H7 (cell line): ENCODE data around the gene OR2K2. TPM values are rescaled to one million over a fixed set of nuclear protein-coding genes. Genes with fewer than 3 reads are reported as not detected.
"Not testable (repeated sequence)": the region's sequence is repeated elsewhere in the genome, so short reads cannot be mapped to it uniquely, and the experiment has no call there.

Experiments
- DNase-seq: peaks from one replicate; pipeline ENCODE4 v3.0.0; 2012
- H3K27me3 ChIP-seq: 2 replicates; pipeline ENCODE4 v1.6.0; 2011; ENCODE audit warnings: mild to moderate bottlenecking, low read length; ENCODE audit not compliant: control insufficient read depth, insufficient read depth
- H3K36me3 ChIP-seq: replicated peaks from 2 replicates; pipeline ENCODE4 v1.5.1; 2011; ENCODE audit warnings: low read length; ENCODE audit not compliant: control insufficient read depth, insufficient read depth
- H3K4me3 ChIP-seq: 2 replicates; pipeline ENCODE4 v1.5.1; 2011; ENCODE audit warnings: low read depth, mild to moderate bottlenecking, control low read depth, low read length, moderate library complexity; ENCODE audit not compliant: insufficient read depth
- total RNA-seq: library from RNA; depleted of rRNA; stranded (reverse); fragments of >200 nt; shearing (Covaris generic); gene quantifications from 2 replicates; pipeline ENCODE4 v1.2.3, GENCODE V29; 2014; rRNA removed

OR2K2 gene, protein sequence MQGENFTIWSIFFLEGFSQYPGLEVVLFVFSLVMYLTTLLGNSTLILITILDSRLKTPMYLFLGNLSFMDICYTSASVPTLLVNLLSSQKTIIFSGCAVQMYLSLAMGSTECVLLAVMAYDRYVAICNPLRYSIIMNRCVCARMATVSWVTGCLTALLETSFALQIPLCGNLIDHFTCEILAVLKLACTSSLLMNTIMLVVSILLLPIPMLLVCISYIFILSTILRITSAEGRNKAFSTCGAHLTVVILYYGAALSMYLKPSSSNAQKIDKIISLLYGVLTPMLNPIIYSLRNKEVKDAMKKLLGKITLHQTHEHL
- not detected in 2 replicates for total RNA-seq

DNA sequence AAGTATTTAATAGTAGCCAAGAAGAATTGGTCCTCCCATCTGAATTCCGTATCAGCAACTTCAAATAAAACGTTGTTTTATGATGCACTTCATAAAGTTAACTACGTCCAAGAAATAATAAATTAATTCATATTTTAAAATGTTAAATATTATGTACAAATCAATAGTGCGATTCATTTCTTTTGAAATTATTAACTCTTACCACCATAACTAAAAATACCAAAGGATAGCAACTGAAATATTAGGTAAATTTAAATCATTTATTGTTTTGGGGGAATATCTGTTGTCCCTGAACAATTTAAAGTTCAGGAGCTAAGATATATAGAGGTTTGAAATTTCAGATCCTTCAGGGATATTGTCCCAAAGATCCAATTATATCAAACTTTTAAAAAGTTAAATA is at the start of gene OR2K2:
Gene OR2K2 (minus strand): TSS at position 101 of the 400 bp plus-strand sequence. CDS start 1,791 bp downstream, outside the sequence.
- no peak for DNase-seq
- no peak within 1 kb of the TSS for H3K4me3 ChIP-seq

DNA sequence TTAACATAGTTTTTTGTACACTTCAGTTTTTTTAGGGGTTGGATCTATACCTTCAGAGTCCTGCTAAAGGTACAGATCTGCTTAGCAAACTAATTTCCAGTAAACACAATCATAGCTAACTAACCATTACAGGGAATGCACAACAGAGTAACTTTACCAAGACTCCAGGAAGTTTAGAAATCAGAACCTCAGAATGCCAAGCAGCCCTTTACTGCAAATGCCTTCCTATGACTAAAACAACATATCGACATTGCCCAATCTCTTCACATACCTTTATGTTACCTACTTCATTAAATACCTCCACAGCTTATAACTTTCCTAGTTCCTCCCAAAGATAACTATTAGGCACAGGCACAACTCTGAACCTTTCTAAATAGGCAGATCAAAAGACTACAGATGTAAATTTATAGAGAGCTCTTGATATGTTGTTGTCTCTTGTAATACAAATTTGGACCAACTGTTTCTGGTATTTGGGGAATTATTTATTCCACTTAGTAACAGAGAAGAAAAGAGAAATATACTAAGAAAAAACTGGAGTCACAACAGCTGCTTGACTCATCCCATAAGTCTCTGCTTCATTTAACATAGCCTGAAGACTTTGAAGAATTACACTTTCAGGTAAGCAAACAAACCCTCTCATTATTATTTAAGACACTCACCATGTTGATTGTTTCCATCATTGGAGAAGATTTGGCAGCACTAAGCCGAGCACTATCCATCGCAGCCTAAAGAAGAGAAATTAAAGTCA is 46.0 kb upstream of the OR2K2 start:
- H3K27me3 ChIP-seq, result no peaks in the 10 kb centered on the region
- DNase-seq, result no peak
- peaks cover 23% of the 10 kb centered on the region for H3K36me3 ChIP-seq
- no peak overlapping the region for H3K4me3 ChIP-seq

More for the DNA sequence above, at the start of gene OR2K2:
- no peaks in the 10 kb centered on the region for H3K36me3 ChIP-seq
- H3K27me3 ChIP-seq, result no peaks in the 10 kb centered on the region

DNA sequence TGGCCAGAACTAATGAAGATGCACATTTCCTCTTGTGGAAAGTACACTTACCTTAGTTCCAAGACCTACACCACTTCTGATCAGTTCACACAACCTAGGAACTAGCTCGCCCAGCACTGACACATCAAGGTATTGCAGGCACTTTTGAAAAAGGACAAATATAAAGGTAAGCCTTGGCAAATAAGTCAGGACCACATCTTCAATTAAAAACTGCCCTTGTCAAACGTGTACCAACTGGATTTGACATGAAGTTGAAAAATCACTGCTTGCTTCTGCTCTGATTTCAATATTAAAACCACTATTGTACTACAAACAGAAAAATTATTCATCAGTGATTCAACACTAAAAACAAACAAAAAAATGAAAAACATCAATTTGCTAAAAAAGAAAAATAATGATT is 45.0 kb upstream of the OR2K2 start:
- Histone ChIP-seq H3K4me3 (no peak overlapping the region), H3K27me3 (no peaks in the 10 kb centered on the region), H3K36me3 (peaks cover 25% of the 10 kb centered on the region)
- no peak for DNase-seq

DNA sequence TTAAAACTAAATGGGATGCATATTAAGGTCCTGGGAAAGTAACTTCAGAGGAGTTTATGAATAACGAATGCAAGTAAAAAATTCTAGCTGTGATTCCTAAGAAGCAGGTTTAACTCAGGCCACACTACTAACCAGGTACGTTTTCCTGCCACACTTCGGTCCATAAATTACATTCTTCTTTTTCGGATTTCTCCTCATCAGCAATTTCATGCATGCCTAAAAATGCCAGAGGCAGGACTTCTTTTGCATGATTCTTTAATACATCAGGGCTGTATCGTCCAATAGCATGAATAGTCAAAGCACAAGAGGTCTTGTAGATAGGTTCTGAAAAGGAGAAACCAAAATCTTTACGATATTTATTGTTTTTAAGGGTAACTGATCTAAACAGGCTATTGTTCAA is 42.3 kb upstream of the OR2K2 start:
- H3K36me3 ChIP-seq, result peaks cover 38% of the 10 kb centered on the region
- H3K27me3 ChIP-seq, result no peaks in the 10 kb centered on the region
- DNase-seq, result no peak
- H3K4me3 ChIP-seq, result no peak overlapping the region

DNA sequence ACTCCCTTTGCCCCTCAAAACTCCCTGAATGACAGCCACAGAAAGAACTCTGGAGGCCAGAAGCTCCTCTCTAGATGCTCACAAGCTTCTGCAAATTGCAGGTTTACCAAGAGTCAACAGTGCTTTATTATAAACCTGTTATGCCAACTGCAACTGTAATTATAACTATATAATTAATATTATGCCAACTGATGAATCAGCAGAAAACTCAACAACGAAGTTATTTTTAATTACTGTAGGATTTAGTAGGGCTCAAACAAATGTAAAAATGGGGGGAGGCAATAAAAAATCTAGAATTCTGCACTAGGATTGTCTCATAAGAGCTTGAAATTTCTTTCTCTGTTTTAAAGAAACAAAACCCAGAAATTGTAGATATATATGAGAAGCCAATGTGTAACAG is 37.0 kb upstream of the OR2K2 start:
- no peaks in the 10 kb centered on the region for H3K27me3 ChIP-seq
- no peak for DNase-seq
- no peak overlapping the region for H3K4me3 ChIP-seq
- H3K36me3 ChIP-seq, result peaks cover 33% of the 10 kb centered on the region

DNA sequence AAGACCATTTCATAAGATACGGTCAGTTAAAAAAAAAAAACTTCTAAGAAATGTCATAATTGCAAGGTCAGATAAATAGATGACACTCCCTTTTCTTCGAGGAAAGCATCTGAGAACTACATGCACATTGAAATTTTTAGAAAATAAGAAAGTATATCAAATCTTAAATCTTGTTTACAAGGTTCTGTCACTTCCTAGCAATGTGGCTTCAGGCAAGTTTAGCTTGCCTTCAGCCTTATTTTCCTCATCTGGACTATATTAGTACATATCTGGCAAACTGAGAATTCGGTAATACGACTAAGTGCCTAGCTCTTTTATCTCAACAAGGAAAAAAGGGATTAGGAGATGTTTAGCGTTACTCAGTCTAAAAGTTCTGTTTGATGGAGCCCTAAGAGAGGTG is 32.5 kb upstream of the OR2K2 start:
- no peaks in the 10 kb centered on the region for H3K27me3 ChIP-seq
- H3K4me3 ChIP-seq, result no peak overlapping the region
- DNase-seq, result no peak
- H3K36me3 ChIP-seq, result peaks cover 7% of the 10 kb centered on the region

DNA sequence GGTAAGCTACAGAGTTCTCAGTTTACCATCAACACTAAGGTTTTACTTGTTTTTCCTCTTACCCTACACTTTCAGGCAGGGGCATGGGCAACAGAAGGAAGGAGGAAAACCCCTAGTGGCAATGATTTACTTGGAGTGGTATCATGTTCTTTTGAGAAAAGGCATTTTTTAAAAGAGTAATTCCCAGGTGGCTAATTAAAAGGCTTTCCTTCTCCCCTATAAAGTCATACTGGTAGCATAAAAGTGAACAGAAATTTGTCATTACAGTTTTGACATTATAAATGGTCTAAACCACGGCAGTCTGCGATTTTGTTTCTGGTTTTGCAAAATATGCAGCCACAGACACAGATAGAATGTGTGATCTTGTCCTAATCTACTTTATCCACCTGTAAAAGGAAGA is 30.9 kb upstream of the OR2K2 start:
- H3K36me3 ChIP-seq, result peaks cover 5% of the 10 kb centered on the region
- no peaks in the 10 kb centered on the region for H3K27me3 ChIP-seq
- no peak for DNase-seq

DNA sequence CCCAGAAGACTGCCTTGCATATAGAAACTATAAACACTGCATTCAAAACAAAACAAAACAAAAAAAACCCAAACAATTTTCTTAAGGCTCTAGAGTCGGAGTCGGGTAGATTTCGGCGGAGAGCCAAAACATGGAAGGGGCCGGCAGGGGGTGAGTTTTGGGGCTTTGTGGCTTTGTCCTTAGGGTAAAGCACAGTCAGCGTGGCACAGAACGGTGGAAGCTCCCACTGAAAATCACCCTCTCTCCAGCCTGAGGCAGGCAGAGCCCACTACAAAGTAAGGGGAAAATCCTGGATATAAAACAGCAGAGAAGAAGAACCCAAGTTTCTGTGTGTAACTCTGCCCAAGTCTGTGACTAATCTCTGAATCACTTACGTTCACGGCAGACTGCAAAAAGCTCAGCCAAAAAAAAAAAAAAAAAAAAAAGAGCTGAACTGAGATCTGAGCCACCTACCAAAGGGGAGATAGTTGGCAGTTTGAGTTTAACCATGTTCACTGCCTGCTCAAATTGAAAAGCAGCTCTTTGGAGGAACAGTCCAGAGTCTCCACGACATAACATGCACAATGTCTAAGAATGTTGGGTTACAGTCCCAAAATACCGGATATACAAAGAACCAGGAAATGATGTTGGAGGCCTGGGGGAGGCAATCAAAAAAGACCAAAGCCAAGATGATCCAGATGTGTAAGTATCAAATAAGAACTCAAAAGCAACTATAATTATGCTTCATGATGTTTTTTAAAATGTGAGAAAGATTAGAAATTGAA is 26.6 kb upstream of the OR2K2 start:
- Histone ChIP-seq H3K4me3 (no peak overlapping the region), H3K36me3 (no peaks in the 10 kb centered on the region; the same call in 1 of the 2 replicates), H3K27me3 (no peaks in the 10 kb centered on the region)
- peak; percentile 15 for DNase-seq

More for the DNA sequence above, 30.9 kb upstream of the OR2K2 start:
- no peak overlapping the region for H3K4me3 ChIP-seq

DNA sequence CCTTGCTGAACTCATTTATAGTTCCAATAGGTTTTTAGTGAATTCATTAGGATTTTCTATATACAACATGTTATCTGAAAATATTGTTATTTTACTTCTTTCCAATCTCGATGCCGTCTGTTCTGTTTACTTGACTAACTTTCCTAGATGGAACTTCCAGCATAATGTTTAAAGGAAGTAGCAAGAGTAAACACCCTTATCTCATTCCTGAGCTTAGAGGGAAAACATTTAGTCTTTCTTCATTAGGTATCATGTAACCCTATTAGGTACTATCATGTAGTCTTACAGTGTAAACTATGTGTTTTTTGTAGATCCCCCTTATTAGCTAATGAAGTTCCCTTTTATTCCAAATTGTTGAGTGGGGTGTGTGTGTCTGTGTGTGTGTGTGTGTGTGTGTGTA is 22.5 kb upstream of the OR2K2 start:
- no peak for DNase-seq
- no peaks in the 10 kb centered on the region for H3K36me3 ChIP-seq
- no peaks in the 10 kb centered on the region for H3K27me3 ChIP-seq
- H3K4me3 ChIP-seq, result no peak overlapping the region

DNA sequence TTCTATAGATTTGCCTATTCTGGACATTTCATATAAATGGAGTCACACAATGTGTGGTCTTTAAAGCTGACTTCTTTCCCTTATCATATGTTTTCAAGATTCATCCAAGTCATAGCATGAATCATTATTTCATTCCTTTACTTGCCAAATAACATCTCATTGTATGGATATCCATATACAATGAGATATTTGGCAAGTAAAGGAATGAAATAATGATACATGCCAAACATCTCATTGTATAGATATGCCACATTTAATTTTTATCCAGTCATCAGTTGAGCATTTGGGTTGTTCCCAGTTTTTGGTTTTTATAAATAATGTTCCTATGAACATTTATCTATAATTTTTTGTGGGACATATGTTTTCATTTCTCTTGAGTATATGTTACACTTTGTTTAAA is 20.5 kb upstream of the OR2K2 start:
- no peak overlapping the region for H3K4me3 ChIP-seq
- no peaks in the 10 kb centered on the region for H3K27me3 ChIP-seq
- no peak for DNase-seq

DNA sequence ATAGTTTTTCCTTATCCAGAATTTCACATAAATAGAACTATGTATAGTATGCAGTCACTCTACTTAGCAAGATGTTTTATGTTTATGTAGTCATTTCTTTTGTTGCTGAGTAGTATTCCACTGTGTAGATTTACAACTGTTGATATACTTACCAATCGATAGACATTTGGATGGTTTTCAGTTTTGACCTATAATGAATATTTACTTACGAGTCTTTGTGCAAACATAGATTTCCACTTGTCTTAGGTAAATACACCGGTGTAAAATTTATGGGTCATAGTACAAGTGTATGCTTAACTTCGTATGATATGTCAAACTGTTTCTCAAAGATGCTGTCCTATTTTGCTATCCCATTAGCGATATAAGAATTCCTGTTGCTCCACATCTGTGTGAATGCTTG is 19.7 kb upstream of the OR2K2 start:
- Histone ChIP-seq H3K4me3 (no peak overlapping the region), H3K27me3 (no peaks in the 10 kb centered on the region), H3K36me3 (no peaks in the 10 kb centered on the region)
- no peak for DNase-seq

More for the DNA sequence above, 20.5 kb upstream of the OR2K2 start:
- H3K36me3 ChIP-seq, result no peaks in the 10 kb centered on the region

DNA sequence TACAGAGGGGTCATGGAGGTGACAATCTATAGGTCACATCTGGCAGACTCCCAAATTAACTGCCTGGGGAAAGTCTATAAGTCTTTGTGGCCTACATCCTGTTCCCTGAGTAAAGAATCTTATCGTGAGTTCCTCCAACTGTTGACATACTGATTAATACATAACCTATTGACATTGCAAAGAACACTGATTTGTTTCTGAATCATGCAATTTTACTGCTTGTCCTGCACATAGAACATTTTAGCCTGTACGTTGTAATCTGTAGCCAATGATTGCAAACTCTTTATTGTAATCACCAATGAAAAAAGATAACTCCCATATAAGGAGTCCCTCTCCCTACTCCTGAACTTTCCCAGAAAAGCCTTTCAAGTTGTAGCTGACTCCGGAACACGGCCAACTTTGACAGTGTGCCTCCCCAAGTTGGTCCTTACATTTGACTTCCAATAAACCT is 18.8 kb upstream of the OR2K2 start:
- H3K36me3 ChIP-seq, result no peaks in the 10 kb centered on the region
- no peaks in the 10 kb centered on the region for H3K27me3 ChIP-seq
- no peak overlapping the region for H3K4me3 ChIP-seq
- no peak for DNase-seq

DNA sequence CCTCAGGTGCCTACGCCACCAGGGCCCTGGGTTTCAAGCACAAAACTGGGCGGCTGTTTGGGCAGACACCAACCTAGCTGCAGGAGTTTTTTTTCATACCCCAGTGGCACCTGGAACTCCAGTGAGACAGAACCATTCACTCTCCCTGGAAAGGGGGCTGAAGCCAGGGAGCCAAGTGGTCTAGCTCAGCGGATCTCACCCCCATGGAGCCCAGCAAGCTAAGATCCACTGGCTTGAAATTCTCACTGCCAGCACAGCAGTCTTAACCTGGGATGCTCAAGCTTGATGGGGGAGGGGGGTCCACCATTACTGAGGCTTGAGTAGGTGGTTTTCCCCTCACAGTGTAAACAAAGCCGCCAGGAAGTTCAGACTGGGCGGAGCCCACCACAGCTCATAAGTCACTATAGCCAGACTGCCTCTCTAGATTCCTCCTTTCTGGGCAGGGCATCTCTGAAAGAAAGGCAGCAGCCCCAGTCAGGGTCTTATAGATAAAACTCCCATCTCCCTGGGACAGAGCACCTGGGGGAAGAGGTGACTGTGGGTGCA is 4.4 kb upstream of the OR2K2 start:
- H3K27me3 ChIP-seq, H3K4me3 ChIP-seq, DNase-seq, H3K36me3 ChIP-seq: not testable (repeated sequence)

DNA sequence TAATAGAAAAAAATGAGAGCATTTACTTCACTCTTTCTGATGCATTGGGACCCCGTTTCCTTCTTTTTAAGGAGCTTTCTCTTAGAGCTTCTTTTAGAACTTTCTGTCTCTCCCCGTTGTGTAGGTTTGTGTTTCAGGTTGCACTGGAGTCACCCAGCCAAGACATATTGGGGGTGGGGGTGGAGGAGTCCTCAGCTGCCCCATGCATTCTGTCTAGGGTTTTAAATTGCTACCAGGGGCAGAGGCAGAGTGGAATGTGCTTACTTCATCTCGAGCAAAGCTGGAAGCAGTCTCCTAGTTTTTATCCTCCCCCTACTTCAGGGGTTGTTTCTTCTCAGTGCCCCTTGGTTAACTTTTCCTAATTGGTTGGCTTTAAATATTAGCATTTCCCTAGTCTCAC is 9.4 kb downstream of the OR2K2 start:
- Histone ChIP-seq H3K4me3 (no peak overlapping the region), H3K36me3 (no peaks in the 10 kb centered on the region), H3K27me3 (no peaks in the 10 kb centered on the region)
- no peak for DNase-seq
